ENCODE measurements around the gene C2CD4D.

DNA sequence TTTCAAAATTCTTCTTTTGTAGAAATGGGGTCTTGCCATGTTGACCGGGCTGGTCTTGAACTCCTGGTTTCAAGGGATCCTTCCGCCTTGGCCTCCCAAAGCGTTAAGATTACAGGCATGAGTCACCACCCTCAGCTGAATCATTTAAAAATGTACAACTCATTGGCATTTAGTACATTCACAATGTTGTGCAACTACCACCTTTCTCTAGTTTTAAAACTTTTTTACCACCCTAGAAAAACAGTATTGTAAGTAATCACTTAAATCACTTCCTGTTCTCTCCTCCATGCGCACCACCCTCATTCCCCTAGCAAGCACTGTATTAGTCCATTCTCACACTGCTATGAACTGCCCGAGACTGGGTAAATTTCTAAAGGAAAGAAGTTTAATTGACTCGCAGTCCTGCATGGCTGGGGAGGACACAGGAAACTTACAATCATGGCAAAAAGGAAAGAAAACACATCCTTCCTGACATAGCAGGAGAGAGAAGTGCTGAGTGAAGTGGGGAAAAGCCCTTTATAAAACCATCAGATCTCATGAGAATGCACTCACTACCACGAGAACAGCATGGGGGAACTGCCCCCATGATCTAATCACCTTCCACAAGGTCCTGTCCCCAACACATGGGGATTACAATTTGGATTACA is 28.3 kb upstream of the C2CD4D start:
- TF ChIP-seq, protein P1, sequence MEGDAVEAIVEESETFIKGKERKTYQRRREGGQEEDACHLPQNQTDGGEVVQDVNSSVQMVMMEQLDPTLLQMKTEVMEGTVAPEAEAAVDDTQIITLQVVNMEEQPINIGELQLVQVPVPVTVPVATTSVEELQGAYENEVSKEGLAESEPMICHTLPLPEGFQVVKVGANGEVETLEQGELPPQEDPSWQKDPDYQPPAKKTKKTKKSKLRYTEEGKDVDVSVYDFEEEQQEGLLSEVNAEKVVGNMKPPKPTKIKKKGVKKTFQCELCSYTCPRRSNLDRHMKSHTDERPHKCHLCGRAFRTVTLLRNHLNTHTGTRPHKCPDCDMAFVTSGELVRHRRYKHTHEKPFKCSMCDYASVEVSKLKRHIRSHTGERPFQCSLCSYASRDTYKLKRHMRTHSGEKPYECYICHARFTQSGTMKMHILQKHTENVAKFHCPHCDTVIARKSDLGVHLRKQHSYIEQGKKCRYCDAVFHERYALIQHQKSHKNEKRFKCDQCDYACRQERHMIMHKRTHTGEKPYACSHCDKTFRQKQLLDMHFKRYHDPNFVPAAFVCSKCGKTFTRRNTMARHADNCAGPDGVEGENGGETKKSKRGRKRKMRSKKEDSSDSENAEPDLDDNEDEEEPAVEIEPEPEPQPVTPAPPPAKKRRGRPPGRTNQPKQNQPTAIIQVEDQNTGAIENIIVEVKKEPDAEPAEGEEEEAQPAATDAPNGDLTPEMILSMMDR (IDR thresholded peaks at IDR 0.05): no peak
- no peak for TF ChIP-seq POLR2A (IDR thresholded peaks at IDR 0.05)
